MV-4-11 (cell line): ENCODE data around the gene LYST.
"Not testable (repeated sequence)": the region's sequence is repeated elsewhere in the genome, so short reads cannot be mapped to it uniquely, and the experiment has no call there.

ENCODE experiments used
- DNase-seq: peaks from one replicate; lab custom pipeline; 2025; lab: John Stamatoyannopoulos, UW

LYST gene

GRCh38 chr1:235632506-235633401 lies 234.0 kb downstream of the LYST start:
- peak; percentile 91 for DNase-seq

- DNase-seq: no peak
Observed at GRCh38 chr1:235631816-235632215, 234.9 kb downstream of the LYST start.

- DNase-seq: no peak
Observed at GRCh38 chr1:235628316-235629005, 238.2 kb downstream of the LYST start.

- no peak for DNase-seq
Observed at GRCh38 chr1:235625831-235626230, 240.9 kb downstream of the LYST start.

- no peak for DNase-seq
Observed at GRCh38 chr1:235625340-235625739, 241.4 kb downstream of the LYST start.

- DNase-seq: peak; percentile 53
Observed at GRCh38 chr1:235624721-235625333, 241.9 kb downstream of the LYST start.

GRCh38 chr1:235622936-235623779 lies 243.5 kb downstream of the LYST start:
- DNase-seq: peak; percentile 9

GRCh38 chr1:235619149-235619548 lies 247.6 kb downstream of the LYST start:
- DNase-seq: not testable (repeated sequence)

- no peak for DNase-seq
Observed at GRCh38 chr1:235617808-235618207, 248.9 kb downstream of the LYST start.

- DNase-seq: no peak
Observed at GRCh38 chr1:235617140-235617539, 249.6 kb downstream of the LYST start.

GRCh38 chr1:235614442-235614954 lies 252.2 kb downstream of the LYST start:
- DNase-seq: no peak

GRCh38 chr1:235613602-235614001 lies 253.1 kb downstream of the LYST start:
- no peak for DNase-seq

- no peak for DNase-seq
Observed at GRCh38 chr1:235612761-235613160, 253.9 kb downstream of the LYST start.
